Parathyroid adenoma (tissue), 2 donors: ENCODE results near the gene MFF.
"Not testable (repeated sequence)": the region's sequence is repeated elsewhere in the genome, so short reads cannot be mapped to it uniquely, and the experiment has no call there.

ENCODE experiments used
- H2AFZ ChIP-seq: fragments of 300-600 bp; sonication (generic); one replicate; pipeline ENCODE4 v1.7.0; 2017; ENCODE audit warnings: antibody characterized with exemption, mild to moderate bottlenecking
- H3K27ac ChIP-seq: fragments of 300-600 bp; sonication (generic); one replicate; pipeline ENCODE4 v1.7.0; 2017
- H3K27me3 ChIP-seq: fragments of 300-600 bp; sonication (generic); one replicate; pipeline ENCODE4 v1.7.0; 2017; ENCODE audit warnings: low read length; ENCODE audit not compliant: control insufficient read depth, insufficient read depth
- H3K36me3 ChIP-seq: fragments of 300-600 bp; sonication (generic); one replicate; pipeline ENCODE4 v1.7.0; 2017; ENCODE audit warnings: low read length; ENCODE audit not compliant: control insufficient read depth, insufficient read depth
- H3K4me1 ChIP-seq: fragments of 300-600 bp; sonication (generic); one replicate; pipeline ENCODE4 v1.7.0; 2017; ENCODE audit warnings: control low read depth
- H3K4me2 ChIP-seq: fragments of 300-600 bp; sonication (generic); one replicate; pipeline ENCODE4 v1.7.0; 2017; ENCODE audit warnings: low read length
- H3K4me3 ChIP-seq: fragments of 300-600 bp; sonication (generic); one replicate; pipeline ENCODE4 v1.7.0; 2017; ENCODE audit warnings: low read depth, low read length
- H3K79me2 ChIP-seq: fragments of 300-600 bp; sonication (generic); one replicate; pipeline ENCODE4 v1.7.0; 2017; ENCODE audit warnings: control low read depth
- H3K9ac ChIP-seq: fragments of 300-600 bp; sonication (generic); one replicate; pipeline ENCODE4 v1.7.0; 2017; ENCODE audit warnings: mild to moderate bottlenecking
- H3K9me3 ChIP-seq: fragments of 300-600 bp; sonication (generic); one replicate; pipeline ENCODE4 v1.7.0; 2017; ENCODE audit warnings: low read length; ENCODE audit not compliant: control insufficient read depth
- CTCF ChIP-seq: fragments of 300-600 bp; sonication (generic); IDR thresholded peaks from one replicate; pipeline ENCODE4 v1.7.0; 2017; ENCODE audit warnings: antibody characterized with exemption, mild to moderate bottlenecking
- donor health status: primary hyperparathyroidism.

MFF gene

GRCh38 chr2:227348324-227348723 is 23.3 kb downstream of the MFF start:
- Histone ChIP-seq H2AFZ (no peak overlapping the region), H3K27me3 (no peaks in the 10 kb centered on the region), H3K9me3 (no peaks in the 10 kb centered on the region), H3K79me2 (no peaks in the 10 kb centered on the region), H3K9ac (no peak overlapping the region), H3K36me3 (no peaks in the 10 kb centered on the region), H3K4me3 (no peak overlapping the region), H3K4me2 (no peak overlapping the region), H3K27ac (no peak overlapping the region), H3K4me1 (no peaks in the 10 kb centered on the region)
- no peak for TF ChIP-seq CTCF

GRCh38 chr2:227349989-227350612 is 25.1 kb downstream of the MFF start:
- no peaks in the 10 kb centered on the region for H3K36me3 ChIP-seq

GRCh38 chr2:227351639-227352038 is 26.6 kb downstream of the MFF start:
- H3K27ac ChIP-seq: no peak overlapping the region
- H3K4me1 ChIP-seq: no peaks in the 10 kb centered on the region
- H3K9ac ChIP-seq: no peak overlapping the region
- no peaks in the 10 kb centered on the region for H3K79me2 ChIP-seq
- no peaks in the 10 kb centered on the region for H3K36me3 ChIP-seq
- no peak overlapping the region for H3K4me2 ChIP-seq
- H3K4me3 ChIP-seq: no peak overlapping the region
- H3K27me3 ChIP-seq: no peaks in the 10 kb centered on the region
- no peak overlapping the region for H2AFZ ChIP-seq
- no peak for TF ChIP-seq CTCF
- H3K9me3 ChIP-seq: no peaks in the 10 kb centered on the region

More at GRCh38 chr2:227349989-227350612, 25.1 kb downstream of the MFF start:
- no peaks in the 10 kb centered on the region for H3K4me1 ChIP-seq
- no peak for TF ChIP-seq CTCF
- no peak overlapping the region for H2AFZ ChIP-seq
- no peak overlapping the region for H3K4me2 ChIP-seq
- H3K4me3 ChIP-seq: no peak overlapping the region
- no peaks in the 10 kb centered on the region for H3K9me3 ChIP-seq
- no peaks in the 10 kb centered on the region for H3K27me3 ChIP-seq
- H3K79me2 ChIP-seq: no peaks in the 10 kb centered on the region
- H3K9ac ChIP-seq: no peak overlapping the region
- H3K27ac ChIP-seq: no peak overlapping the region

- H3K27ac ChIP-seq: no peak overlapping the region
- no peak overlapping the region for H2AFZ ChIP-seq
- H3K4me2 ChIP-seq: no peak overlapping the region
- no peak for TF ChIP-seq CTCF
- H3K36me3 ChIP-seq: no peaks in the 10 kb centered on the region
- no peaks in the 10 kb centered on the region for H3K27me3 ChIP-seq
- no peak overlapping the region for H3K4me3 ChIP-seq
- no peak overlapping the region for H3K9ac ChIP-seq
- no peaks in the 10 kb centered on the region for H3K4me1 ChIP-seq
- no peaks in the 10 kb centered on the region for H3K9me3 ChIP-seq
- H3K79me2 ChIP-seq: no peaks in the 10 kb centered on the region
Measured at GRCh38 chr2:227360351-227360750, 35.3 kb downstream of the MFF start.

- Histone ChIP-seq H3K4me3 (no peak overlapping the region), H3K27ac (no peak overlapping the region), H3K27me3 (no peaks in the 10 kb centered on the region), H3K4me2 (no peak overlapping the region), H3K9ac (no peak overlapping the region), H3K9me3 (no peaks in the 10 kb centered on the region), H3K4me1 (no peaks in the 10 kb centered on the region), H3K36me3 (no peaks in the 10 kb centered on the region), H2AFZ (no peak overlapping the region), H3K79me2 (no peaks in the 10 kb centered on the region)
- no peak for TF ChIP-seq CTCF
Measured at GRCh38 chr2:227363756-227364155, 38.7 kb downstream of the MFF start.

- not testable (repeated sequence) for H3K9me3 ChIP-seq, H3K4me3 ChIP-seq, H3K4me2 ChIP-seq, H3K9ac ChIP-seq, H2AFZ ChIP-seq, H3K79me2 ChIP-seq, H3K27me3 ChIP-seq, H3K4me1 ChIP-seq, H3K27ac ChIP-seq, H3K36me3 ChIP-seq
Measured at GRCh38 chr2:227364585-227365263, 39.7 kb downstream of the MFF start.
